Heart left ventricle (tissue), 16 donors: Measurements from ENCODE around the gene POLR2L. TPM values are rescaled to one million over a fixed set of nuclear protein-coding genes. Genes with fewer than 3 reads are reported as not detected.

Experiments used
- ATAC-seq, 4 donors: fragments of 200-7000 bp; cut with Tn5 transposase; one replicate each; pipeline ENCODE4 v1.9.1; 2020 to 2022; ENCODE audit warnings: moderate library complexity in 4 of 4, mild to moderate bottlenecking in 3 of 4, moderate number of reproducible peaks in 1 of 4
- DNase-seq, 5 donors: peaks; one replicate each; pipeline ENCODE4 v3.0.0-alpha.2; 2020
- H3K27ac ChIP-seq, 12 donors: fragments of 200-600 bp; sonication (generic) in 4 of 12; one replicate each; pipeline versions ENCODE4 v1.5.0 to v1.8.0; 2016 to 2022; ENCODE audit warnings: mild to moderate bottlenecking in 2 of 12
- H3K27me3 ChIP-seq, 9 donors: fragments of 200-600 bp; sonication (generic) in 2 of 9; one replicate each; pipeline versions ENCODE4 v1.5.1 to v1.8.0; 2016 to 2022; ENCODE audit warnings: mild to moderate bottlenecking in 3 of 9
- H3K36me3 ChIP-seq, 9 donors: fragments of 200-600 bp; sonication (generic) in 2 of 9; one replicate each; pipeline versions ENCODE4 v1.5.0 to v1.8.0; 2018 to 2022; ENCODE audit warnings: mild to moderate bottlenecking in 2 of 9
- H3K4me1 ChIP-seq, 12 donors: fragments of 200-600 bp; sonication (generic) in 4 of 12; one replicate each; pipeline versions ENCODE4 v1.5.0 to v1.8.0; 2016 to 2022; ENCODE audit warnings: mild to moderate bottlenecking in 3 of 12
- H3K4me3 ChIP-seq, 12 donors: fragments of 200-600 bp; sonication (generic) in 4 of 12; one replicate each; pipeline versions ENCODE4 v1.5.0 to v1.8.0; 2017 to 2022; ENCODE audit warnings: mild to moderate bottlenecking in 9 of 12, moderate library complexity in 4 of 12
- H3K9me3 ChIP-seq, 12 donors: fragments of 200-600 bp; sonication (generic) in 4 of 12; one replicate each; pipeline versions ENCODE4 v1.5.0 to v1.8.0; 2016 to 2022; ENCODE audit warnings: mild to moderate bottlenecking in 1 of 12
- POLR2A ChIP-seq, 2 donors: fragments of 450-650 bp; IDR thresholded peaks; one replicate each; pipeline ENCODE4 v1.6.1; 2017; ENCODE audit warnings: antibody characterized with exemption in 2 of 2, mild to moderate bottlenecking in 2 of 2, moderate library complexity in 2 of 2
- WGBS, 4 donors: extraction: QIAGEN DNeasy Blood & Tissue Kit in 2 of 4; methylation state at CpG; one replicate each; pipeline versions ENCODE4 v1.1.5 to v1.1.7; 2013 to 2018; 5-methylcytosine and 5-hydroxymethylcytosine counted together
- intact Hi-C, 10 donors: fragments of 100-400 bp; cut with DNase I; formaldehyde crosslinking; loops; one replicate each; pipeline versions ENCODE4 v1.11.1 to v1.14.2; 2022
- polyA plus RNA-seq, 2 donors: library from polyadenylated mRNA; stranded (reverse); fragments of 200-250 nt; gene quantifications; one replicate each; pipeline ENCODE4 v1.2.3, GENCODE V29; 2013
- total RNA-seq, 9 donors: library from RNA; depleted of rRNA in 2 of 9; stranded (reverse); fragments of >200 nt in 2 of 9; fragmentation: NEBNext Ultra II Directional in 3 of 9; extraction: Animal tissue kit (Norgen Biotek cat#: 25700) in 3 of 9; gene quantifications; one replicate each; pipeline versions ENCODE4 v1.1.0 to v1.2.4, GENCODE V29; 2016 to 2023
- TF ChIP-seq, protein P1 (sequence below), 12 donors: fragments of 200-600 bp; sonication (generic) in 4 of 12; IDR thresholded peaks; one replicate each; pipeline versions ENCODE4 v1.5.0 to v1.8.0; 2018 to 2022; ENCODE audit warnings: antibody characterized with exemption in 12 of 12, mild to moderate bottlenecking in 5 of 12
- donor health status: ischemic (EF 13 %, LVEDD 7.1; RV severe dilation, severe dysfunction).
- donor health status: healthy with polysubstance abuse.
- donor health status: DM: no; HTN: yes; CAD: no.
- donor health status: DM: no; HTN: no; CAD: no.
- donor health status: ischemic (EF 25% LVEDD 6.9; RV normal size, moderate dysfunction).
- donor health status: ischemic (EF 25% LVEDD 5.7; RV mildly dilated, moderate dysfunction).
- donor health status: healthy.
- donor health status: DM: yes; HTN: yes; CAD: no.
- donor health status: ischemic (EF 35%, LVEDD 5.7; RV mildly dilated, moderate dysfunction).
- donor health status: nonischemic (EF 11% LVEDD 7.7; RV severe dilation, severe dysfunction).
- donor health status: DM: yes; HTN: yes; CAD: no.
- donor health status: PGD.
- donor health status: ischemic (EF 29% LVEDD 5.4; RV normal size, mild dysfunction).
- donor health status: nonischemic (EF 23%, LVEDD 6.1; RV moderate dilation, normal function).

Gene POLR2L
- total and polyA plus RNA-seq, 11 donors = 74.4 to 267 (median 208) TPM

DNA sequence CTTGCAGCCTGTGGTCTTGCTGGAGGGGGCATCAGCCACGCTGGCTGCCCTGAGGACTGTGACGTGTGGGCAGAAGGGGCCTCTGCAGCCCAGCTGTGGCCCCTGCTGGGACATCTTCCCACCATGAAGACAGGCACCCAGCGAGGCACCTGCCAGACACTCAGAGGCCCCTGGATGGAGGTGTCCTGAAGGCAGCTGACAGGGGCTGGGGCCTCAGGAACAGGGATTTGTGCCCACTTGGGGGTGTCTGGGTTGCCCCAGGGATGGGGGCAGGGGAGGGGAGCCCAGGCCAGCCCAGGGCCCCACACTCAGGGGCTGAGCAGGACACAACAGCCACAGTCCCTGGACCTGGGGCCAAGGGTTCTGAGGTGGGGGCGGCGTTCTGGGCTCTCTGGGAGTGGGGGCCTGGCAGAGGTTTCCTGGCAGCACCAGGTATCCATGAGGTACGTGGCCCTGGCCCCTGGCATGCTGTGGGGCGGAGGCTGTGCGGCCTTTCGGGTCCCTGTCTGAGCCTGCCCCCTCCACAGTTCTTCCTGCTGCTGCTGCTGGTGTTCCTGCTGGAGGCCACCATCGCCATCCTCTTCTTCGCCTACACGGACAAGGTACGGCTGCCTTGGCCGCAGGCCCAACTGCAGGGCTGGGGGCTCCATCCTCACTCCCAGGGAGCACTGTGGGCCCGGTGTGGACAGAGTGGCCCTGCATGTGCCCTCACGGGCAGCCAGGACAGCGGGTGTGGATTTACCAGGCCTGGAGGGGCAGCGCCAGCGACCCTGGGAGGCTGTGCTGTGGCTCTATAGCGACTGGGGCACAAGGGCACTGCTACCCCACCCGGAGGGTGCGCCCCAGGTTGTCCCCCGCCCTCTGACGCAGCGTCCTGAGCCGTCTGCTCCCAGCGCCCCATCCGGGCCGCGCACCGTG is 21.8 kb upstream of the POLR2L start:
- 93 to 95% (median 95%) methylated on average over 16 to 31 of the region's 31 CpGs for WGBS, 4 donors
- no peak for ATAC-seq
- Histone ChIP-seq H3K27me3 (no peaks in the 10 kb centered on the region), H3K9me3 (no peaks in the 10 kb centered on the region), H3K27ac (no peak overlapping the region), H3K36me3 (peaks cover 0 to 56% (median 39%) of the 10 kb centered on the region in 9 donors), H3K4me3 (no peak overlapping the region), H3K4me1 (peaks cover 4 to 24% (median 12%) of the 10 kb centered on the region in 12 donors)
- intact Hi-C loops = no loop called here
- TF ChIP-seq, protein P1, sequence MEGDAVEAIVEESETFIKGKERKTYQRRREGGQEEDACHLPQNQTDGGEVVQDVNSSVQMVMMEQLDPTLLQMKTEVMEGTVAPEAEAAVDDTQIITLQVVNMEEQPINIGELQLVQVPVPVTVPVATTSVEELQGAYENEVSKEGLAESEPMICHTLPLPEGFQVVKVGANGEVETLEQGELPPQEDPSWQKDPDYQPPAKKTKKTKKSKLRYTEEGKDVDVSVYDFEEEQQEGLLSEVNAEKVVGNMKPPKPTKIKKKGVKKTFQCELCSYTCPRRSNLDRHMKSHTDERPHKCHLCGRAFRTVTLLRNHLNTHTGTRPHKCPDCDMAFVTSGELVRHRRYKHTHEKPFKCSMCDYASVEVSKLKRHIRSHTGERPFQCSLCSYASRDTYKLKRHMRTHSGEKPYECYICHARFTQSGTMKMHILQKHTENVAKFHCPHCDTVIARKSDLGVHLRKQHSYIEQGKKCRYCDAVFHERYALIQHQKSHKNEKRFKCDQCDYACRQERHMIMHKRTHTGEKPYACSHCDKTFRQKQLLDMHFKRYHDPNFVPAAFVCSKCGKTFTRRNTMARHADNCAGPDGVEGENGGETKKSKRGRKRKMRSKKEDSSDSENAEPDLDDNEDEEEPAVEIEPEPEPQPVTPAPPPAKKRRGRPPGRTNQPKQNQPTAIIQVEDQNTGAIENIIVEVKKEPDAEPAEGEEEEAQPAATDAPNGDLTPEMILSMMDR (IDR thresholded peaks at IDR 0.05) = no peak
- no peak for TF ChIP-seq POLR2A (IDR thresholded peaks at IDR 0.05)
- peak in 1 of 5 donors; percentile 25 for DNase-seq

DNA sequence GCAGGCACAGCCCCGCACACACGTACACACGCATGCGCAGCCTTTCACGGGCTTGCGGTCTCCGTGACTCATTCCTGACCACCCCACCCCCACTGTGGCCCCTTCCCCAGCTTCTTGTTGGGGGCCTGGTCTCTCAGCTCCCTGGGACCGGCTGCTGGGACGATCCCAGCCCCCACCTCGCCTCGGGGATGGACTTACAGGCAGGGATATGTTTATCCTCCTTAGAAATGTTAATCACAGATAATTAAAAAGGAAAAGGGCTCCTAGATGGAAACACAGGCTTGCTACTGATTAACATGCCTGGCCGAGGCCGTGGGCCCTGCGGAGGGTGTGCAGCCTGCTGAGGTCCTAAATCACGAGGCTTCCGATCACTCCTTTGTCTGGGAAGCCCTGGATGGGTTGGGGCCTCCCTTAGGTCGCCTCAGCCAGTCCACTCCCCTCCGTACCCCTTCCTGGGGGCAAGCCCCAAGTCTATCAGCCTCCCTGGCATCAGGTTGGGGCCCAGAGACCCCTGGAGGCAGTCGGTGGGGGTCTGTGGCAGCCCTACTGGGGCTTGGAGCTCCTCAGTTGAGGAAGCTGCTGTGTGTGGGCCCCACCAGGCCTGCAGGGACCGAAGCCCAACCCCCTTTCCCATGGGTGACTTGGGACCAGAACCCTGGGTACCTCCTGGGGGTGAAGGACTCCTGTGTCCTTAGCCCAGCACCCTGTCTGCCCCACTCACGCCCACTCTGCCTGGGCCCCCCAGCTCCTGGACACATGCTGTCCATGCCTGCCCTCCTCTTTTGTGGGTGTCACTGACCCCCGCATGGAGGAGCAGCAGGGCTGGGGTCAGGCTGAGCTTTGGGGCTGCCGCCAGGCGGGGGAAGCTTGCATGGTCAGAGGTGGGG is 20.9 kb upstream of the POLR2L start:
- peaks cover 4 to 24% (median 12%) of the 10 kb centered on the region in 12 donors for H3K4me1 ChIP-seq
- no peak for ATAC-seq
- no peak overlapping the region for H3K4me3 ChIP-seq
- H3K9me3 ChIP-seq = no peaks in the 10 kb centered on the region
- intact Hi-C loops = no loop called here
- DNase-seq = no peak
- TF ChIP-seq, protein P1 (IDR thresholded peaks at IDR 0.05) = no peak
- no peak for TF ChIP-seq POLR2A (IDR thresholded peaks at IDR 0.05)
- 86 to 88% (median 88%) methylated on average over 17 to 24 of the region's 24 CpGs for WGBS, 4 donors
- peaks cover 0 to 49% (median 36%) of the 10 kb centered on the region in 9 donors for H3K36me3 ChIP-seq
- H3K27me3 ChIP-seq = no peaks in the 10 kb centered on the region
- no peak overlapping the region for H3K27ac ChIP-seq

DNA sequence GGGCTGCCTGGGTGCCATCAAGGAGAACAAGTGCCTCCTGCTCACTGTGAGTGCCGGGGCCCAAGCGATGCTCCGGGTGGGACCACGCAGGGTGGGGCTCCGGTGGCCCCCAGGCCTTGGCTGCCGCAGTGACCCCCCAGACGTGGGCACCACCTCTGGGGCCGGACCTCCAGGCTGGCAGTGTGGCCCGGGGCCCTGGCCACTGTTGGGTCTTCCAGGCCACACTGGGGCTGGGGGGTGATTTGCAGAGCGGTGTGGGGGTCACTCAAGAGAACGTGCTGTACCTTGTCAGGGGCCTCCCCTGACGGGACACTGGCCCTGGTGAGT is 20.3 kb upstream of the POLR2L start:
- Histone ChIP-seq H3K4me3 (no peak overlapping the region), H3K27me3 (no peaks in the 10 kb centered on the region), H3K36me3 (peaks cover 0 to 46% (median 35%) of the 10 kb centered on the region in 9 donors), H3K27ac (no peak overlapping the region), H3K4me1 (peaks cover 4 to 25% (median 12%) of the 10 kb centered on the region in 12 donors), H3K9me3 (no peaks in the 10 kb centered on the region)
- DNase-seq = no peak
- WGBS, 4 donors = 76 to 85% (median 80%) methylated on average over 1 to 12 of the region's 12 CpGs
- TF ChIP-seq, protein P1 (IDR thresholded peaks at IDR 0.05) = no peak
- TF ChIP-seq POLR2A (IDR thresholded peaks at IDR 0.05) = no peak
- no peak for ATAC-seq
- intact Hi-C loops = no loop called here
